Nephron (organoid): ENCODE results near the gene MT2A.
A peak's percentile ranks its signal among the peaks of the same experiment; 100 is the strongest.

ENCODE experiments used
- H3K27ac Mint-ChIP-seq, 3 experiments: 2 replicates each; pipeline ENCODE4 v1.8.0; 2020; ENCODE audit warnings: mixed read lengths in 3 of 3, mild to moderate bottlenecking in 2 of 3, moderate library complexity in 1 of 3
- H3K27me3 Mint-ChIP-seq: 2 replicates; pipeline ENCODE4 v1.8.0; 2021; ENCODE audit warnings: low read depth, mild to moderate bottlenecking, moderate library complexity, mixed read lengths
- H3K36me3 Mint-ChIP-seq: 2 replicates; pipeline ENCODE4 v1.8.0; 2020; ENCODE audit warnings: low read depth, mixed read lengths
- H3K4me1 Mint-ChIP-seq: 2 replicates; pipeline ENCODE4 v1.8.0; 2020; ENCODE audit warnings: mixed read lengths
- H3K4me3 Mint-ChIP-seq, 3 experiments: 2 replicates each; pipeline ENCODE4 v1.8.0; 2020; ENCODE audit warnings: mild to moderate bottlenecking in 3 of 3, mixed read lengths in 3 of 3, moderate library complexity in 2 of 3
- H3K9me3 Mint-ChIP-seq: 2 replicates; pipeline ENCODE4 v1.8.0; 2020; ENCODE audit warnings: mixed read lengths
- CTCF ChIP-seq, 3 experiments: fragments of 200-600 bp; sonication (generic); IDR thresholded peaks; one replicate each; pipeline ENCODE4 v1.5.0; 2021; ENCODE audit warnings: antibody characterized with exemption in 3 of 3; ENCODE audit not compliant: unreplicated experiment in 3 of 3

MT2A gene

GRCh38 chr16:56634715-56635440 lies 26.5 kb downstream of the MT2A start:
- Mint-ChIP-seq H3K27ac (no peak overlapping the region), H3K4me1 (peaks cover 4% of the 10 kb centered on the region), H3K27me3 (peaks cover 100% of the 10 kb centered on the region), H3K36me3 (no peaks in the 10 kb centered on the region), H3K4me3 (peak overlapping the region; percentile 23 to 69 (median 48)), H3K9me3 (no peaks in the 10 kb centered on the region)
- no peak for TF ChIP-seq CTCF (IDR thresholded peaks at IDR 0.05; ENCODE audit: unreplicated experiment in 3 of 3)

GRCh38 chr16:56635441-56635967 lies 27.1 kb downstream of the MT2A start:
- Mint-ChIP-seq H3K27ac (no peak overlapping the region), H3K9me3 (no peaks in the 10 kb centered on the region), H3K36me3 (no peaks in the 10 kb centered on the region), H3K27me3 (peaks cover 100% of the 10 kb centered on the region), H3K4me1 (peaks cover 4% of the 10 kb centered on the region), H3K4me3 (peak overlapping the region in 1 of 3 experiments; percentile 28)
- TF ChIP-seq CTCF (IDR thresholded peaks at IDR 0.05; ENCODE audit: unreplicated experiment in 3 of 3), result no peak

- Mint-ChIP-seq H3K27ac (no peak overlapping the region), H3K9me3 (no peaks in the 10 kb centered on the region), H3K4me1 (peaks cover 4% of the 10 kb centered on the region), H3K4me3 (peak overlapping the region in 1 of 3 experiments; percentile 76), H3K36me3 (no peaks in the 10 kb centered on the region), H3K27me3 (peaks cover 100% of the 10 kb centered on the region)
- TF ChIP-seq CTCF (IDR thresholded peaks at IDR 0.05; ENCODE audit: unreplicated experiment in 3 of 3), result no peak
Measured at GRCh38 chr16:56636616-56637413, 28.4 kb downstream of the MT2A start.

- Mint-ChIP-seq H3K36me3 (no peaks in the 10 kb centered on the region), H3K4me3 (peak within 1 kb of the TSS; percentile 76 to 79 (median 77))
- TF ChIP-seq CTCF (IDR thresholded peaks at IDR 0.05; ENCODE audit: unreplicated experiment in 3 of 3), result no peak
Measured at GRCh38 chr16:56637814-56638750, 29.7 kb downstream of the MT2A start, which contains the start of gene MT1A. MT1A (plus strand) TSS chr16:56638666; CDS start chr16:56638739, 73 bp downstream.

GRCh38 chr16:56639045-56639444 lies 30.7 kb downstream of the MT2A start:
- Mint-ChIP-seq H3K36me3 (no peaks in the 10 kb centered on the region), H3K27me3 (peaks cover 100% of the 10 kb centered on the region), H3K27ac (no peak overlapping the region), H3K4me3 (no peak overlapping the region), H3K9me3 (no peaks in the 10 kb centered on the region), H3K4me1 (peaks cover 4% of the 10 kb centered on the region)
- TF ChIP-seq CTCF (IDR thresholded peaks at IDR 0.05; ENCODE audit: unreplicated experiment in 3 of 3), result no peak

More at GRCh38 chr16:56637814-56638750, 29.7 kb downstream of the MT2A start, which contains the start of gene MT1A:
- H3K9me3 Mint-ChIP-seq, result no peaks in the 10 kb centered on the region
- H3K27me3 Mint-ChIP-seq, result peaks cover 100% of the 10 kb centered on the region
- peaks cover 4% of the 10 kb centered on the region for H3K4me1 Mint-ChIP-seq
- H3K27ac Mint-ChIP-seq, result no peak within 1 kb of the TSS
